ENCODE measurements around the gene TRAF2.

The TRAF2 gene

GRCh38 chr9:136849038-136849959, 37.0 kb upstream of the TRAF2 start, which contains the start of gene PHPT1:
TSS of gene PHPT1 (plus strand) at chr9:136849409. CDS start at chr9:136849431, 22 bp downstream.
- peak; percentile 100 for DNase-seq (ENCODE audit: insufficient read length, low spot score)
- peak; percentile 100 for FAIRE-seq
- TF ChIP-seq TAF1 (IDR thresholded peaks at IDR 0.05; ENCODE audit: low read depth, low read length): peak; percentile 70
- peak; percentile 88 for TF ChIP-seq POLR2AphosphoS5 (IDR thresholded peaks at IDR 0.05; ENCODE audit: low read depth, low read length)
- TF ChIP-seq SPI1 (IDR thresholded peaks at IDR 0.05; ENCODE audit: low read depth, low read length): no peak
- TF ChIP-seq POLR2A (IDR thresholded peaks at IDR 0.05; ENCODE audit: low read depth, low read length): peak; percentile 88
- no peak for TF ChIP-seq PAX5 (IDR thresholded peaks at IDR 0.05; ENCODE audit: insufficient read depth, low read length, severe bottlenecking)
- peak; percentile 72 for TF ChIP-seq POU2F2 (IDR thresholded peaks at IDR 0.05; ENCODE audit: low read depth, low read length)

- TF ChIP-seq POU2F2 (IDR thresholded peaks at IDR 0.05; ENCODE audit: low read depth, low read length): no peak
- TF ChIP-seq PAX5 (IDR thresholded peaks at IDR 0.05; ENCODE audit: insufficient read depth, low read length, severe bottlenecking): no peak
- no peak for TF ChIP-seq TAF1 (IDR thresholded peaks at IDR 0.05; ENCODE audit: low read depth, low read length)
- TF ChIP-seq SPI1 (IDR thresholded peaks at IDR 0.05; ENCODE audit: low read depth, low read length): no peak
- TF ChIP-seq POLR2AphosphoS5 (IDR thresholded peaks at IDR 0.05; ENCODE audit: low read depth, low read length): no peak
- no peak for TF ChIP-seq POLR2A (IDR thresholded peaks at IDR 0.05; ENCODE audit: low read depth, low read length)
- FAIRE-seq (no peak), DNase-seq (ENCODE audit: insufficient read length, low spot score) (no peak)
These were observed 36.1 kb upstream of the TRAF2 start for GRCh38 chr9:136849960-136850865.

- DNase-seq (ENCODE audit: insufficient read length, low spot score) (no peak), FAIRE-seq (no peak)
- TF ChIP-seq TAF1 (IDR thresholded peaks at IDR 0.05; ENCODE audit: low read depth, low read length) (no peak), POU2F2 (IDR thresholded peaks at IDR 0.05; ENCODE audit: low read depth, low read length) (no peak), SPI1 (IDR thresholded peaks at IDR 0.05; ENCODE audit: low read depth, low read length) (no peak), POLR2A (IDR thresholded peaks at IDR 0.05; ENCODE audit: low read depth, low read length) (no peak), PAX5 (IDR thresholded peaks at IDR 0.05; ENCODE audit: insufficient read depth, low read length, severe bottlenecking) (no peak), POLR2AphosphoS5 (IDR thresholded peaks at IDR 0.05; ENCODE audit: low read depth, low read length) (no peak; the same call in 1 of the 2 replicates)
These were observed 35.2 kb upstream of the TRAF2 start for GRCh38 chr9:136850866-136851775.

- no peak for DNase-seq (ENCODE audit: insufficient read length, low spot score)
- FAIRE-seq: no peak
- no peak for TF ChIP-seq TAF1 (IDR thresholded peaks at IDR 0.05; ENCODE audit: low read depth, low read length)
- no peak for TF ChIP-seq SPI1 (IDR thresholded peaks at IDR 0.05; ENCODE audit: low read depth, low read length)
- no peak; the same call in 1 of the 2 replicates for TF ChIP-seq POLR2A (IDR thresholded peaks at IDR 0.05; ENCODE audit: low read depth, low read length)
- no peak for TF ChIP-seq PAX5 (IDR thresholded peaks at IDR 0.05; ENCODE audit: insufficient read depth, low read length, severe bottlenecking)
- TF ChIP-seq POU2F2 (IDR thresholded peaks at IDR 0.05; ENCODE audit: low read depth, low read length): 0 out of 2 replicates have a peak, but pooled peaks have one; percentile 2
- TF ChIP-seq POLR2AphosphoS5 (IDR thresholded peaks at IDR 0.05; ENCODE audit: low read depth, low read length): no peak; the same call in 1 of the 2 replicates
These were observed 34.2 kb upstream of the TRAF2 start, which contains the start of gene MAMDC4 for GRCh38 chr9:136851941-136852663. TSS of gene MAMDC4 (plus strand) at chr9:136852346. CDS start at chr9:136852417, 71 bp downstream.

GRCh38 chr9:136852664-136853595, 33.4 kb upstream of the TRAF2 start:
- no peak for DNase-seq (ENCODE audit: insufficient read length, low spot score)
- no peak; the same call in 1 of the 2 replicates for TF ChIP-seq POLR2AphosphoS5 (IDR thresholded peaks at IDR 0.05; ENCODE audit: low read depth, low read length)
- no peak for TF ChIP-seq PAX5 (IDR thresholded peaks at IDR 0.05; ENCODE audit: insufficient read depth, low read length, severe bottlenecking)
- no peak for TF ChIP-seq TAF1 (IDR thresholded peaks at IDR 0.05; ENCODE audit: low read depth, low read length)
- TF ChIP-seq POU2F2 (IDR thresholded peaks at IDR 0.05; ENCODE audit: low read depth, low read length): no peak
- no peak for TF ChIP-seq POLR2A (IDR thresholded peaks at IDR 0.05; ENCODE audit: low read depth, low read length)
- TF ChIP-seq SPI1 (IDR thresholded peaks at IDR 0.05; ENCODE audit: low read depth, low read length): no peak
- FAIRE-seq: no peak

GRCh38 chr9:136853596-136854112, 32.7 kb upstream of the TRAF2 start:
- TF ChIP-seq POU2F2 (IDR thresholded peaks at IDR 0.05; ENCODE audit: low read depth, low read length) (no peak), TAF1 (IDR thresholded peaks at IDR 0.05; ENCODE audit: low read depth, low read length) (no peak), POLR2AphosphoS5 (IDR thresholded peaks at IDR 0.05; ENCODE audit: low read depth, low read length) (no peak), PAX5 (IDR thresholded peaks at IDR 0.05; ENCODE audit: insufficient read depth, low read length, severe bottlenecking) (no peak), SPI1 (IDR thresholded peaks at IDR 0.05; ENCODE audit: low read depth, low read length) (no peak), POLR2A (IDR thresholded peaks at IDR 0.05; ENCODE audit: low read depth, low read length) (no peak)
- FAIRE-seq (no peak), DNase-seq (ENCODE audit: insufficient read length, low spot score) (no peak)
